IPS-18a (cell line): ENCODE measurements around the gene SLC37A2.

Source experiments
- H3K27ac ChIP-seq: one replicate; pipeline ENCODE4 v1.5.1; 2013; ENCODE audit warnings: low read length
- H3K27me3 ChIP-seq: one replicate; pipeline ENCODE4 v1.6.1; 2013; ENCODE audit warnings: mild to moderate bottlenecking, low read length; ENCODE audit not compliant: control insufficient read depth, insufficient read depth
- H3K36me3 ChIP-seq: one replicate; pipeline ENCODE4 v1.6.1; 2013; ENCODE audit warnings: low read depth, low read length; ENCODE audit not compliant: control insufficient read depth
- H3K4me1 ChIP-seq: one replicate; pipeline ENCODE4 v1.6.1; 2013; ENCODE audit warnings: low read depth, low read length; ENCODE audit not compliant: control insufficient read depth
- H3K4me3 ChIP-seq: one replicate; pipeline ENCODE4 v1.5.1; 2013; ENCODE audit warnings: low read length
- H3K9ac ChIP-seq: one replicate; pipeline ENCODE4 v1.6.1; 2013; ENCODE audit warnings: mild to moderate bottlenecking, low read length, moderate library complexity
- H3K9me3 ChIP-seq: one replicate; pipeline ENCODE4 v1.6.1; 2013; ENCODE audit warnings: low read depth, low read length; ENCODE audit not compliant: control insufficient read depth

SLC37A2 gene

GRCh38 chr11:125056931-125057692 lies 6.0 kb upstream of the SLC37A2 start:
- Histone ChIP-seq H3K36me3 (no peaks in the 10 kb centered on the region), H3K9ac (no peak overlapping the region), H3K27me3 (peaks cover 17% of the 10 kb centered on the region), H3K9me3 (no peaks in the 10 kb centered on the region), H3K4me3 (no peak overlapping the region), H3K27ac (no peak overlapping the region), H3K4me1 (no peaks in the 10 kb centered on the region)

- H3K27ac ChIP-seq: no peak overlapping the region
- no peaks in the 10 kb centered on the region for H3K9me3 ChIP-seq
Observed at GRCh38 chr11:125057693-125058016, 5.5 kb upstream of the SLC37A2 start.

GRCh38 chr11:125061281-125061680 lies 1.8 kb upstream of the SLC37A2 start:
- Histone ChIP-seq H3K27ac (no peak overlapping the region), H3K9me3 (no peaks in the 10 kb centered on the region), H3K9ac (no peak overlapping the region), H3K4me1 (no peaks in the 10 kb centered on the region), H3K36me3 (no peaks in the 10 kb centered on the region), H3K4me3 (no peak overlapping the region), H3K27me3 (peaks cover 52% of the 10 kb centered on the region)

More at GRCh38 chr11:125057693-125058016, 5.5 kb upstream of the SLC37A2 start:
- Histone ChIP-seq H3K27me3 (peaks cover 22% of the 10 kb centered on the region), H3K4me3 (no peak overlapping the region), H3K9ac (no peak overlapping the region), H3K36me3 (no peaks in the 10 kb centered on the region), H3K4me1 (no peaks in the 10 kb centered on the region)

- H3K9me3 ChIP-seq: no peaks in the 10 kb centered on the region
- H3K27me3 ChIP-seq: peaks cover 52% of the 10 kb centered on the region
- H3K4me3 ChIP-seq: peak overlapping the region; percentile 63
- no peak overlapping the region for H3K27ac ChIP-seq
- H3K9ac ChIP-seq: peak overlapping the region; percentile 46
- no peaks in the 10 kb centered on the region for H3K36me3 ChIP-seq
- H3K4me1 ChIP-seq: no peaks in the 10 kb centered on the region
Observed at GRCh38 chr11:125062218-125062930, 731 bp upstream of the SLC37A2 start.

- H3K9ac ChIP-seq: no peak overlapping the region
- H3K27me3 ChIP-seq: peaks cover 52% of the 10 kb centered on the region
- H3K4me1 ChIP-seq: no peaks in the 10 kb centered on the region
- H3K9me3 ChIP-seq: no peaks in the 10 kb centered on the region
- peak overlapping the region; percentile 63 for H3K4me3 ChIP-seq
- no peaks in the 10 kb centered on the region for H3K36me3 ChIP-seq
- H3K27ac ChIP-seq: no peak overlapping the region
Observed at GRCh38 chr11:125063429-125064043, 431 bp downstream of the SLC37A2 start.

GRCh38 chr11:125064070-125064469 lies 965 bp downstream of the SLC37A2 start:
- H3K36me3 ChIP-seq: no peaks in the 10 kb centered on the region
- H3K27ac ChIP-seq: no peak overlapping the region
- H3K9me3 ChIP-seq: no peaks in the 10 kb centered on the region
- H3K9ac ChIP-seq: no peak overlapping the region
- H3K4me1 ChIP-seq: no peaks in the 10 kb centered on the region
- H3K4me3 ChIP-seq: peak overlapping the region; percentile 63
- H3K27me3 ChIP-seq: peaks cover 52% of the 10 kb centered on the region

- no peak overlapping the region for H3K27ac ChIP-seq
- peaks cover 13% of the 10 kb centered on the region for H3K4me1 ChIP-seq
- H3K9ac ChIP-seq: no peak overlapping the region
- no peaks in the 10 kb centered on the region for H3K36me3 ChIP-seq
- H3K27me3 ChIP-seq: peaks cover 25% of the 10 kb centered on the region
- H3K4me3 ChIP-seq: no peak overlapping the region
- H3K9me3 ChIP-seq: no peaks in the 10 kb centered on the region
Observed at GRCh38 chr11:125068368-125068767, 5.3 kb downstream of the SLC37A2 start.

GRCh38 chr11:125069008-125069407 lies 5.9 kb downstream of the SLC37A2 start:
- no peaks in the 10 kb centered on the region for H3K36me3 ChIP-seq
- H3K9ac ChIP-seq: no peak overlapping the region
- H3K9me3 ChIP-seq: no peaks in the 10 kb centered on the region
- H3K4me3 ChIP-seq: no peak overlapping the region
- H3K4me1 ChIP-seq: peaks cover 13% of the 10 kb centered on the region
- H3K27me3 ChIP-seq: peaks cover 18% of the 10 kb centered on the region
- H3K27ac ChIP-seq: no peak overlapping the region

- H3K4me3 ChIP-seq: no peak overlapping the region
- no peaks in the 10 kb centered on the region for H3K9me3 ChIP-seq
- no peak overlapping the region for H3K27ac ChIP-seq
- peaks cover 10% of the 10 kb centered on the region for H3K27me3 ChIP-seq
- peaks cover 13% of the 10 kb centered on the region for H3K4me1 ChIP-seq
- H3K36me3 ChIP-seq: no peaks in the 10 kb centered on the region
- no peak overlapping the region for H3K9ac ChIP-seq
Observed at GRCh38 chr11:125069796-125070195, 6.7 kb downstream of the SLC37A2 start.

- Histone ChIP-seq H3K9me3 (no peaks in the 10 kb centered on the region), H3K27me3 (peaks cover under 1% of the 10 kb centered on the region), H3K9ac (no peak overlapping the region), H3K4me3 (no peak overlapping the region), H3K36me3 (no peaks in the 10 kb centered on the region), H3K27ac (no peak overlapping the region), H3K4me1 (peaks cover 13% of the 10 kb centered on the region)
Observed at GRCh38 chr11:125070699-125071254, 7.7 kb downstream of the SLC37A2 start.

GRCh38 chr11:125071435-125071834 lies 8.3 kb downstream of the SLC37A2 start:
- Histone ChIP-seq H3K36me3 (no peaks in the 10 kb centered on the region), H3K27ac (no peak overlapping the region), H3K9me3 (no peaks in the 10 kb centered on the region), H3K27me3 (no peaks in the 10 kb centered on the region), H3K4me3 (no peak overlapping the region), H3K9ac (no peak overlapping the region), H3K4me1 (peaks cover 13% of the 10 kb centered on the region)
